ENCODE results near the gene TUBB8. TPM values are rescaled to one million over a fixed set of nuclear protein-coding genes. Genes with fewer than 3 reads are reported as not detected.

TUBB8 gene
- total and polyA plus RNA-seq, 2 experiments from 2014 or later = not detected

Other genes starting within 250 kb of the TUBB8 start
- 63.4 and 66.0 TPM in 2 replicates for gene ZMYND11, start 86.2 kb upstream of the TUBB8 start, total RNA-seq (2014; rRNA removed; shearing (Covaris generic))
- gene ZMYND11, start 86.2 kb upstream of the TUBB8 start, polyA plus RNA-seq (2016; fragmentation: Nextera tagmentation; extraction: Ambion mirVana) = 47.1 and 47.9 TPM in 2 replicates